CD4-positive, alpha-beta T cell treated with Interleukin-2 at 100 ng/mL for 4 hours (primary cell): Measurements from ENCODE around the gene NKX3-2.

Source experiments
- DNase-seq: peaks from one replicate; pipeline ENCODE4 v3.0.0-alpha.2; 2020; ENCODE audit warnings: low spot score

The NKX3-2 gene

GRCh38 chr4:13498469-13498868 is 45.8 kb downstream of the NKX3-2 start:
- no peak for DNase-seq

DNA sequence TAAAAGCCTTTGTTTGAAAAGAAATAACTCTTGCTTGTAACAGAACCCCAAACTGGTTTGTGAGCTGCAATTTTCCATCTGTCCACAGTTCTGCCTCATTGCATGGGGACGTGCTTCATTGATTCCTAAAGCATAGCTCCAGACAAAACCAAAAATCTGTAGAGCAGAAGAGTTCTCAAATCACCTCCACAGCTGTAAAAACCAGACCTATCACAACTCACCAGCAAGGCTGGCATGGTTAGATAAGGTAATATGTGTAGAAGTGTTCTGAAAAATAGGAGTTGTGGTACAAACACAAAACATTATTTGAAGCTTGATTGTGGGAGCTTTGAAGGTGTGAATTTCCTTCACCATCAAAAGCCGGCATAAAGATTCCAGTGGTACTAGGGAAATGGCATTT is 47.7 kb downstream of the NKX3-2 start:
- no peak for DNase-seq

DNA sequence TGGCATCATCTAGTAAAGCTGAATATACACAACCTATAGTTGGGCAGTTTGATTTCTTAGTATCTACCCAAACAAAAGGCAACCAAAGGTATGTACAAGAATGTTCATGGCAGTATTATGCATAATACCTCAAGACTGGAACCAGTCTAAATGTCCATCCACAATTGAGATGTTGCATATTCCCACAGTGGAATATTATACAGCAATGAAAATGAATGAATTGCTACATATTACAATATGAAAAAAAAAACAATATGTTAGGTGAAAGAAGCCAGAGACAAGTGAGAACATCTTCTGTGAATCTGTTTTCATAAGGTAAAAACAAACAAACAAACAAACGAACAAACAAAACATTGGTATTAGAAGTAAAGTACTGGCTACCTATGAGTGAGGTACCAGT is 48.6 kb downstream of the NKX3-2 start:
- DNase-seq, result no peak

DNA sequence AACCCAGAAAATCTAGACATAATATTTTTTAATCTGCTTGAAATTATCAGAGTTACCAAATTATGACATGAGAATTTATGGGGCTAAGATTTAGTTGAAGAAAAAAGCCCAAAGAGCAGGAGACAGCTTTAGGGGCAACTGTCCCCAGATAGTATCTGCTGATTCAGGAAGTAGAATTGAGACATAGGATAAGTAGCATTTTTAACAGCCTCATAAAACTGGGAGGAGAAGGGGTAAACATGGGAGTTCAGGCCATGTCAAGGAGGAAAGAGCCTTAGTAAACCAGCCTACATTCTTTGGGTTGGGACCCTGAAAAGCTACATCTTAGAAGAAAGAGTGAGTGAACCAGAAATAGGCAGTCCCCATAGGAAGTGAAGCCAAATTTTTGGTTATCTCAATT is 50.5 kb downstream of the NKX3-2 start:
- DNase-seq, result no peak

DNA sequence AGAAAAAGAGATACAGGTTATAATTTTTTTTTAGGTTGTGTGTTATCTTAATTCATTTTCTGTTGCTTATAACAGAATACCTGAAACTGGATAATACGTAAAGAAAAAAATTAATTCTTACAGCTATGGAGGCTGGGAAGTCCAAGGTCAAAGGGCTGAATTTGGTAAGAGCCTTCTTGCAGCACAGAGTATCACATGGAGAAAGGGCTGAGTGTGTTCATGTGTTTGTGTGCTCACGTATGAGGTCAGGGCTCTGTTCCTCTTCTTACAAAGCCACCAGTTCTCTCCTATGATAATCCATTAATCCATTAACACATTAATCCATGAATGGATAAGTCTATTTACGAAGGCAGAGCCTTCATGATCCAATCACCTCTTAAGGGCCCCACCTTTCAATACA is 51.6 kb downstream of the NKX3-2 start:
- DNase-seq, result no peak
